Thoracic aorta (tissue), 2 donors: ENCODE data around the gene MYRFL. TPM values are rescaled to one million over a fixed set of nuclear protein-coding genes. Genes with fewer than 3 reads are reported as not detected.

Experiments used
- ATAC-seq: fragments of 150-250 bp; one replicate; pipeline ENCODE4 v1.8.0; 2017; ENCODE audit warnings: low read depth; ENCODE audit not compliant: insufficient number of reproducible peaks, low FRiP score
- DNase-seq: peaks from one replicate; pipeline ENCODE4 v3.0.0-alpha.2; 2020; ENCODE audit warnings: low spot score
- H3K27ac ChIP-seq, 2 donors: fragments of 200-600 bp; sonication (generic); 1 replicate in 1 of 2; 2 replicates in 1 of 2; pipeline ENCODE4 v1.5.1; 2016; ENCODE audit warnings: mild to moderate bottlenecking in 2 of 2, moderate library complexity in 2 of 2
- H3K27me3 ChIP-seq: fragments of 200-600 bp; sonication (generic); replicated peaks from 2 replicates; pipeline ENCODE4 v1.6.0; 2016; ENCODE audit warnings: mild to moderate bottlenecking; ENCODE audit not compliant: insufficient read depth
- H3K36me3 ChIP-seq: fragments of 200-600 bp; sonication (generic); one replicate; pipeline ENCODE4 v1.5.1; 2016
- H3K4me1 ChIP-seq, 2 donors: fragments of 200-600 bp; sonication (generic); 1 replicate in 1 of 2; 2 replicates in 1 of 2; pipeline versions ENCODE4 v1.5.1 to v1.6.0; 2016; ENCODE audit warnings: low read depth in 2 of 2, mild to moderate bottlenecking in 1 of 2; ENCODE audit not compliant: control insufficient read depth in 1 of 2
- H3K4me3 ChIP-seq: fragments of 200-600 bp; sonication (generic); 2 replicates; pipeline ENCODE4 v1.5.1; 2016; ENCODE audit warnings: mild to moderate bottlenecking
- H3K9me3 ChIP-seq: fragments of 200-600 bp; sonication (generic); 2 replicates; pipeline ENCODE4 v1.5.1; 2016
- CTCF ChIP-seq: fragments of 200-600 bp; sonication (generic); IDR thresholded peaks from one replicate; pipeline ENCODE4 v1.5.1; 2019; ENCODE audit warnings: antibody characterized with exemption
- total RNA-seq, 2 donors: library from RNA; depleted of rRNA; stranded (reverse); fragments of >200 nt; gene quantifications; one replicate each; pipeline versions ENCODE4 v1.1.0 to v1.2.3, GENCODE V29; 2016

The MYRFL gene
- total RNA-seq, 2 donors from 2014 or later: not detected

- H3K4me1 ChIP-seq: peaks cover 3 to 14% of the 10 kb centered on the region in 2 donors
- TF ChIP-seq CTCF: no peak
- no peaks in the 10 kb centered on the region for H3K36me3 ChIP-seq
- DNase-seq: no peak
- H3K4me3 ChIP-seq: no peak overlapping the region
- no peaks in the 10 kb centered on the region for H3K27me3 ChIP-seq
- no peak for ATAC-seq
- H3K27ac ChIP-seq: peak overlapping the region in 1 of 2 donors; percentile 54
- no peaks in the 10 kb centered on the region for H3K9me3 ChIP-seq
These were observed 78.5 kb downstream of the MYRFL start for GRCh38 chr12:69903548-69903947.

- DNase-seq (no peak), ATAC-seq (no peak)
- Histone ChIP-seq H3K9me3 (no peaks in the 10 kb centered on the region), H3K27me3 (no peaks in the 10 kb centered on the region), H3K36me3 (no peaks in the 10 kb centered on the region), H3K27ac (peak overlapping the region in 1 of 2 donors; percentile 54), H3K4me1 (peaks cover 3 to 14% of the 10 kb centered on the region in 2 donors), H3K4me3 (no peak overlapping the region)
- TF ChIP-seq CTCF: no peak
These were observed 79.8 kb downstream of the MYRFL start for GRCh38 chr12:69904777-69905176.

GRCh38 chr12:69905801-69906200 lies 80.8 kb downstream of the MYRFL start:
- Histone ChIP-seq H3K9me3 (no peaks in the 10 kb centered on the region), H3K36me3 (no peaks in the 10 kb centered on the region), H3K27ac (no peak overlapping the region), H3K27me3 (no peaks in the 10 kb centered on the region), H3K4me3 (no peak overlapping the region), H3K4me1 (peaks cover 3 to 14% of the 10 kb centered on the region in 2 donors)
- TF ChIP-seq CTCF: no peak
- DNase-seq (no peak), ATAC-seq (no peak)

- no peaks in the 10 kb centered on the region for H3K27me3 ChIP-seq
- no peaks in the 10 kb centered on the region for H3K9me3 ChIP-seq
- H3K4me3 ChIP-seq: no peak overlapping the region
- no peak for ATAC-seq
- TF ChIP-seq CTCF: no peak
- no peak for DNase-seq
- peaks cover 0 to 14% of the 10 kb centered on the region in 2 donors for H3K4me1 ChIP-seq
- H3K36me3 ChIP-seq: no peaks in the 10 kb centered on the region
- H3K27ac ChIP-seq: no peak overlapping the region
These were observed 81.6 kb downstream of the MYRFL start for GRCh38 chr12:69906411-69907216.

- DNase-seq (no peak), ATAC-seq (no peak)
- no peaks in the 10 kb centered on the region for H3K36me3 ChIP-seq
- no peak for TF ChIP-seq CTCF
- peaks cover 0 to 14% of the 10 kb centered on the region in 2 donors for H3K4me1 ChIP-seq
- H3K4me3 ChIP-seq: no peak overlapping the region
- H3K27me3 ChIP-seq: no peaks in the 10 kb centered on the region
- no peak overlapping the region for H3K27ac ChIP-seq
- no peaks in the 10 kb centered on the region for H3K9me3 ChIP-seq
These were observed 83.2 kb downstream of the MYRFL start for GRCh38 chr12:69908203-69908602.
